ENCODE results near the gene SMIM5. TPM values are rescaled to one million over a fixed set of nuclear protein-coding genes. Genes with fewer than 3 reads are reported as not detected.

Gene SMIM5
- total and polyA plus RNA-seq, 4 donors, result 0.05 to 2.1 (median 0.71) TPM

DNA sequence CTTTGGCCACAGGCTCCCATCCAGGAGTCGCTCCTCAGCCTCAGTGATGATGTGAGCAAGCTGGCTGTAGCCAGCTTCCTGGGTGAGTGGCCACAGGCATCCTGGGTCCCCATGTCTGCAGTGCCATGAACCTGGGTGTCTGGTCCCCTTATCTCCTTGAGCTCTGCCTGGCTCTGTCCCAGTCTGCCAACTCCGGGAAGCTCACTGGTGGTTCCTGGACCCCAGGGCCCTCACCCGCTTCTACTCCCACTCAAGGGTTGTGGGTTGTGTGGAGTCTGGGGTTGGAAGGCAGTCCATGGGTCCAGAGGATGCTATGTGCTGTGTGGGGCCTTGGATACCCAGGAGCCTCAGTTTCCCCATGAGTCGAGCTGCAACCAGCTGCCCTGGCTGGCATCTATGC is 11.7 kb upstream of the SMIM5 start:
- no peaks in the 10 kb centered on the region for H3K36me3 ChIP-seq (ENCODE audit: control insufficient read depth in 1 of 2, insufficient read depth in 2 of 2, low read length in 1 of 2)
- intact Hi-C loops (cut with DNase I), result no loop called here

GRCh38 chr17:75622076-75622475 is 11.2 kb upstream of the SMIM5 start:
- Histone ChIP-seq H3K4me3 (ENCODE audit: low read length in 2 of 2) (no peak overlapping the region), H3K36me3 (ENCODE audit: control insufficient read depth in 1 of 2, insufficient read depth in 2 of 2, low read length in 1 of 2) (no peaks in the 10 kb centered on the region), H3K9me3 (ENCODE audit: control insufficient read depth, low read length) (no peaks in the 10 kb centered on the region), H3K27me3 (ENCODE audit: control insufficient read depth in 1 of 2, insufficient read depth in 2 of 2, low read length in 1 of 2) (no peaks in the 10 kb centered on the region), H3K27ac (ENCODE audit: low read depth in 1 of 2, low read length in 2 of 2) (no peak overlapping the region), H3K4me1 (ENCODE audit: control insufficient read depth in 1 of 2, insufficient read depth in 2 of 2, low read length in 2 of 2) (no peaks in the 10 kb centered on the region)
- ATAC-seq (ENCODE audit: low FRiP score) (no peak), DNase-seq (no peak)
- WGBS, 2 donors, result 68 to 69% methylated on average over 8 of the region's 8 CpGs
- intact Hi-C loops (cut with DNase I), result no loop called here

More for the DNA sequence above, 11.7 kb upstream of the SMIM5 start:
- 81 to 83% methylated on average over 4 of the region's 4 CpGs for WGBS, 2 donors
- Histone ChIP-seq H3K27ac (ENCODE audit: low read depth in 1 of 2, low read length in 2 of 2) (no peak overlapping the region), H3K4me1 (ENCODE audit: control insufficient read depth in 1 of 2, insufficient read depth in 2 of 2, low read length in 2 of 2) (no peaks in the 10 kb centered on the region), H3K27me3 (ENCODE audit: control insufficient read depth in 1 of 2, insufficient read depth in 2 of 2, low read length in 1 of 2) (no peaks in the 10 kb centered on the region), H3K9me3 (ENCODE audit: control insufficient read depth, low read length) (no peaks in the 10 kb centered on the region), H3K4me3 (ENCODE audit: low read length in 2 of 2) (no peak overlapping the region)
- no peak for ATAC-seq (ENCODE audit: low FRiP score)
- DNase-seq, result no peak

DNA sequence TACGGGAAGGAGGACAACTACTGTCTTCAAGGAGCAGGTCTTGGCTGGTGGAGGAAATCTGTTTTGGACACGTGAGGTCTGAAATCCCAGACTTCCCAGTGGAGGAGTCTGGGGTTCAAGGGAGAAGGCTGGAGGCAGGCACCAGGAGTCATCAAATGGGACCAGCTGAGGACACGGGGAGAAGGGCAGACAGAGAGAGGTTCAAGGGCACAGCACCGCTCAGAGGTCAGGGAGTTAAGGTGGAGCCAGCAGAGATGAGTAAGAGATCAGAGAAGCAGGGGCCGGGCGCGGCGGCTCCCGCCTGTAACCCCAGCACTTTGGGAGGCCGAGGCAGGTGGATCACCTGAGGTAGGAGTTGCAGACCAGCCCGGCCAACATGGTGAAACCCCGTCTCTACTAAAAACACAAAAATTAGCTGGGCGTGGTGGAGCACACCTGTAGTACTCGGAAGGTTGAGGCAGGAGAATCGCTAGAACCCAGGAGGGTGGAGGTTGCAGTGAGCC is 10.4 kb upstream of the SMIM5 start:
- Histone ChIP-seq H3K36me3 (ENCODE audit: control insufficient read depth in 1 of 2, insufficient read depth in 2 of 2, low read length in 1 of 2) (no peaks in the 10 kb centered on the region), H3K9me3 (ENCODE audit: control insufficient read depth, low read length) (no peaks in the 10 kb centered on the region), H3K27me3 (ENCODE audit: control insufficient read depth in 1 of 2, insufficient read depth in 2 of 2, low read length in 1 of 2) (no peaks in the 10 kb centered on the region), H3K27ac (ENCODE audit: low read depth in 1 of 2, low read length in 2 of 2) (no peak overlapping the region), H3K4me3 (ENCODE audit: low read length in 2 of 2) (no peak overlapping the region), H3K4me1 (ENCODE audit: control insufficient read depth in 1 of 2, insufficient read depth in 2 of 2, low read length in 2 of 2) (no peaks in the 10 kb centered on the region)
- intact Hi-C loops (cut with DNase I), result no loop called here
- ATAC-seq (ENCODE audit: low FRiP score) (no peak), DNase-seq (no peak)
- WGBS, 2 donors, result 92% methylated on average over 15 of the region's 15 CpGs

- H3K4me3 ChIP-seq (ENCODE audit: low read length in 2 of 2), result no peak overlapping the region
- ATAC-seq (ENCODE audit: low FRiP score), result no peak
- no peaks in the 10 kb centered on the region for H3K27me3 ChIP-seq (ENCODE audit: control insufficient read depth in 1 of 2, insufficient read depth in 2 of 2, low read length in 1 of 2)
- DNase-seq, result no peak
- H3K9me3 ChIP-seq (ENCODE audit: control insufficient read depth, low read length), result no peaks in the 10 kb centered on the region
- H3K4me1 ChIP-seq (ENCODE audit: control insufficient read depth in 1 of 2, insufficient read depth in 2 of 2, low read length in 2 of 2), result no peaks in the 10 kb centered on the region
- no peak overlapping the region for H3K27ac ChIP-seq (ENCODE audit: low read depth in 1 of 2, low read length in 2 of 2)
- 56 to 60% methylated on average over 9 of the region's 9 CpGs for WGBS, 2 donors
- intact Hi-C loops (cut with DNase I), result no loop called here
- no peaks in the 10 kb centered on the region for H3K36me3 ChIP-seq (ENCODE audit: control insufficient read depth in 1 of 2, insufficient read depth in 2 of 2, low read length in 1 of 2)
Observed at GRCh38 chr17:75623386-75623785, 9.8 kb upstream of the SMIM5 start.

DNA sequence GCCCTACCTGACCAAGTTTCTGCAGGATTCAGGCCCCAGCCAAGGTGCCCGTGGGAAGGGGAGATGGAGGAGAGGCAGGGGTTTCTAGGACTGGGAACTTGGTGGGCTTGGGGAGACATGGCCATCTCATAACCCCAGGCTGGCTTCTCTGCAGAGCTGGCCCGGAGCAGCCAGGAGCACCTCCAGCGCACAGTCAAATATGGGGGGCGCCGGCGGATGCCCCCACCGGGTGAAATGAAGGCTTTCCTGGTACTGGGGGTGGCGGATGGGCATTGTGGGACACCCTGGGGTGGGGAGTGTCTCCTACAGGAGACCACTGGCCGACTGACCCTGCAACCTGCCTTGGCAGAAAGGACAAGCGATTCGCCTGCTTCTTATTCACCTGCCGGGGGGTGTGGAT is 9.2 kb upstream of the SMIM5 start:
- H3K4me3 ChIP-seq (ENCODE audit: low read length in 2 of 2), result no peak overlapping the region
- WGBS, 2 donors, result 87 to 90% methylated on average over 12 of the region's 12 CpGs
- no peaks in the 10 kb centered on the region for H3K9me3 ChIP-seq (ENCODE audit: control insufficient read depth, low read length)
- no peaks in the 10 kb centered on the region for H3K36me3 ChIP-seq (ENCODE audit: control insufficient read depth in 1 of 2, insufficient read depth in 2 of 2, low read length in 1 of 2)
- no peaks in the 10 kb centered on the region for H3K27me3 ChIP-seq (ENCODE audit: control insufficient read depth in 1 of 2, insufficient read depth in 2 of 2, low read length in 1 of 2)
- intact Hi-C loops (cut with DNase I), result no loop called here
- DNase-seq, result no peak
- H3K4me1 ChIP-seq (ENCODE audit: control insufficient read depth in 1 of 2, insufficient read depth in 2 of 2, low read length in 2 of 2), result no peaks in the 10 kb centered on the region
- no peak for ATAC-seq (ENCODE audit: low FRiP score)
- no peak overlapping the region for H3K27ac ChIP-seq (ENCODE audit: low read depth in 1 of 2, low read length in 2 of 2)

- WGBS, 2 donors, result 87 to 92% methylated on average over 22 to 23 of the region's 23 CpGs
Observed at GRCh38 chr17:75624714-75625345, 8.4 kb upstream of the SMIM5 start.

DNA sequence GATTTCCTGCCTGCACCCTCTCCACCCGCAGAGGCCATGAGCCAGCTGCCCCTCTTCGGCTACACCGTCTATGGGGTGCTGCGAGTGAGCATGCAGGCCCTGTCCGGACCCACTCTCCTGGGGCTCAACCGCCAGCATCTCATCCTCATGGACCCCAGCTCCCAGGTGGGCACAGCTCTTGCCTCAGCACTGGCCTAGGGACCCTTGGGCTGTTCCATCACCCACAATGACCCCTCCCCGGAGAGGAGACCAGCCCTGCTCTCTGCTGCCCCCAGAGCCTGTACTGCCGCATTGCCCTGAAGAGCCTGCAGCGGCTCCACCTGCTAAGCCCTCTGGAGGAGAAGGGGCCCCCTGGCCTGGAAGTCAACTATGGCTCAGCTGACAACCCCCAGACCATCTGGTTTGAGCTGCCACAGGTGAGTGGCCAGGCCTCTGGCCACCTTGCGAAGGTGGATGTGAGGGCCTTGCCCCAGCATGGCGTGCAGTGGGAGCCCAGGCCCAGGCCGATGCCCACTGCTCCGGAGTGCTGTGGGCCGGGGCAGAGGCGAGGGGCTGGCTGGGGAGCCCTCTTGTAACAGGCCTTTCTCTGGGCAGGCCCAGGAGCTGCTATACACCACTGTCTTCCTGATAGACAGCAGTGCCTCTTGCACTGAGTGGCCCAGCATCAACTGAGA is 7.3 kb upstream of the SMIM5 start:
- H3K27ac ChIP-seq (ENCODE audit: low read depth in 1 of 2, low read length in 2 of 2), result no peak overlapping the region
- ATAC-seq (ENCODE audit: low FRiP score), result no peak
- H3K4me3 ChIP-seq (ENCODE audit: low read length in 2 of 2), result no peak overlapping the region
- no peaks in the 10 kb centered on the region for H3K4me1 ChIP-seq (ENCODE audit: control insufficient read depth in 1 of 2, insufficient read depth in 2 of 2, low read length in 2 of 2)
- H3K36me3 ChIP-seq (ENCODE audit: control insufficient read depth in 1 of 2, insufficient read depth in 2 of 2, low read length in 1 of 2), result no peaks in the 10 kb centered on the region
- no peak for DNase-seq
- WGBS, 2 donors, result 81 to 85% methylated on average over 15 of the region's 15 CpGs
- H3K27me3 ChIP-seq (ENCODE audit: control insufficient read depth in 1 of 2, insufficient read depth in 2 of 2, low read length in 1 of 2), result no peaks in the 10 kb centered on the region
- H3K9me3 ChIP-seq (ENCODE audit: control insufficient read depth, low read length), result no peaks in the 10 kb centered on the region
- intact Hi-C loops (cut with DNase I), result no loop called here

More at GRCh38 chr17:75624714-75625345, 8.4 kb upstream of the SMIM5 start:
- H3K4me1 ChIP-seq (ENCODE audit: control insufficient read depth in 1 of 2, insufficient read depth in 2 of 2, low read length in 2 of 2), result no peaks in the 10 kb centered on the region
- H3K9me3 ChIP-seq (ENCODE audit: control insufficient read depth, low read length), result no peaks in the 10 kb centered on the region
- no peak for DNase-seq
- H3K36me3 ChIP-seq (ENCODE audit: control insufficient read depth in 1 of 2, insufficient read depth in 2 of 2, low read length in 1 of 2), result no peaks in the 10 kb centered on the region
- intact Hi-C loops (cut with DNase I), result no loop called here
- H3K27me3 ChIP-seq (ENCODE audit: control insufficient read depth in 1 of 2, insufficient read depth in 2 of 2, low read length in 1 of 2), result no peaks in the 10 kb centered on the region
- H3K27ac ChIP-seq (ENCODE audit: low read depth in 1 of 2, low read length in 2 of 2), result no peak overlapping the region
- no peak for ATAC-seq (ENCODE audit: low FRiP score)
- no peak overlapping the region for H3K4me3 ChIP-seq (ENCODE audit: low read length in 2 of 2)

DNA sequence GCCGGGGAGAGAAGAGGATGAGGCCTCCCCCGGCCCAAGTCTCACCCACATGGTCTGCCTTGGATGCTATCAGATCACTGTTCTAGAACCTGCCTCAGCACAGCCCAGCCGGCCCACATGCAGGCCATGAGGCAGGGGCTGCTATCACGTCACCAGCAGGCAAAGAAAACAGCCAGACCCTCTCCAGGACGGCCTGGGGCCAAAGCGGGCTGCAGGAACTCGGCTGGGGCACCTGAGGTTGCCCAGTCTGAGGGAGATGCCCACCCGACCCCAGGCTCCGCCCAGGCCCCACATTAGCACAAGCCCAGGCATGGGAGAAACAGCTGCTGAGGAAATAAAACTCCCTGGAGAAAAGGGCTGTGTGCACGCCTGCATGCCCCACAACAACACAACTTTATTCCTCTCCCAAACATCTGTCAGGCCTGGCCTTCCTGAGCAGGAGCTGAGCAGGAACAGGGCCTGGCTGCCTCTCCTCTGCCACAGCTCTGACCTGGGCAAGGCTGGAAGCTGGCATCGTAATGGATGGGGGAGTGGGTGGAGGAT is 6.7 kb upstream of the SMIM5 start:
- no peak for ATAC-seq (ENCODE audit: low FRiP score)
- 81 to 84% methylated on average over 11 of the region's 11 CpGs for WGBS, 2 donors
- H3K36me3 ChIP-seq (ENCODE audit: control insufficient read depth in 1 of 2, insufficient read depth in 2 of 2, low read length in 1 of 2), result no peaks in the 10 kb centered on the region
- H3K27me3 ChIP-seq (ENCODE audit: control insufficient read depth in 1 of 2, insufficient read depth in 2 of 2, low read length in 1 of 2), result no peaks in the 10 kb centered on the region
- H3K27ac ChIP-seq (ENCODE audit: low read depth in 1 of 2, low read length in 2 of 2), result no peak overlapping the region
- intact Hi-C loops (cut with DNase I), result no loop called here
- no peaks in the 10 kb centered on the region for H3K9me3 ChIP-seq (ENCODE audit: control insufficient read depth, low read length)
- DNase-seq, result no peak
- H3K4me3 ChIP-seq (ENCODE audit: low read length in 2 of 2), result no peak overlapping the region
- no peaks in the 10 kb centered on the region for H3K4me1 ChIP-seq (ENCODE audit: control insufficient read depth in 1 of 2, insufficient read depth in 2 of 2, low read length in 2 of 2)

GRCh38 chr17:75627094-75627493 is 6.1 kb upstream of the SMIM5 start:
- Histone ChIP-seq H3K36me3 (ENCODE audit: control insufficient read depth in 1 of 2, insufficient read depth in 2 of 2, low read length in 1 of 2) (no peaks in the 10 kb centered on the region), H3K27me3 (ENCODE audit: control insufficient read depth in 1 of 2, insufficient read depth in 2 of 2, low read length in 1 of 2) (no peaks in the 10 kb centered on the region), H3K4me3 (ENCODE audit: low read length in 2 of 2) (no peak overlapping the region), H3K4me1 (ENCODE audit: control insufficient read depth in 1 of 2, insufficient read depth in 2 of 2, low read length in 2 of 2) (no peaks in the 10 kb centered on the region), H3K9me3 (ENCODE audit: control insufficient read depth, low read length) (no peaks in the 10 kb centered on the region), H3K27ac (ENCODE audit: low read depth in 1 of 2, low read length in 2 of 2) (no peak overlapping the region)
- intact Hi-C loops (cut with DNase I), result no loop called here
- no peak for DNase-seq
- WGBS, 2 donors, result 93 to 97% methylated on average over 10 of the region's 10 CpGs
- no peak for ATAC-seq (ENCODE audit: low FRiP score)
